Panc1 (cell line): ENCODE measurements around the gene MMP8. TPM values are rescaled to one million over a fixed set of nuclear protein-coding genes. Genes with fewer than 3 reads are reported as not detected.

Source experiments
- ATAC-seq: fragments of 200-7000 bp; cut with Tn5 transposase; 2 replicates; pipeline ENCODE4 v1.9.1; 2020; ENCODE audit warnings: mild to moderate bottlenecking, moderate library complexity
- BruUV-seq: library from RNA; stranded (reverse); fragments of 400-500 nt; replicated peaks from 2 replicates; lab custom pipeline; 2021; lab: Mats Ljungman, UMichigan
- CTCF ChIA-PET: fragments of 300-600 bp; sonication (Branson Sonifier 250); formaldehyde crosslinking; loops from one replicate; lab custom pipeline; 2022; ENCODE audit warnings: antibody characterized with exemption; lab: Charles Lee
- POLR2A ChIA-PET: fragments of 300-600 bp; sonication (Branson Sonifier 250); formaldehyde crosslinking; loops from one replicate; lab custom pipeline; 2022; ENCODE audit warnings: antibody characterized with exemption; lab: Charles Lee
- DNase-seq: peaks from one replicate; pipeline ENCODE4 v3.0.0-alpha.2; 2010; ENCODE audit warnings: low read depth, low spot score
- H3K27ac ChIP-seq: 2 replicates; pipeline ENCODE4 v1.5.1; 2011; ENCODE audit warnings: mild to moderate bottlenecking, low read length, inconsistent platforms
- H3K27me3 ChIP-seq: fragments of 200-500 bp; sonication (Bioruptor generic); 2 replicates; pipeline ENCODE4 v1.6.0; 2014; ENCODE audit warnings: low read length, inconsistent platforms; ENCODE audit not compliant: control insufficient read depth, insufficient read depth
- H3K36me3 ChIP-seq: fragments of 200-500 bp; sonication (Bioruptor generic); 2 replicates; pipeline ENCODE4 v1.5.1; 2014; ENCODE audit warnings: inconsistent platforms, mild to moderate bottlenecking, low read length, moderate library complexity; ENCODE audit not compliant: control insufficient read depth, insufficient read depth
- H3K4me1 ChIP-seq: 2 replicates; pipeline ENCODE4 v1.5.1; 2011; ENCODE audit warnings: inconsistent platforms, mild to moderate bottlenecking, low read length, moderate library complexity; ENCODE audit not compliant: control insufficient read depth, insufficient read depth
- H3K4me3 ChIP-seq, 2 experiments: 2 replicates each; pipeline ENCODE4 v1.5.1; 2011 to 2012; ENCODE audit warnings: low read depth in 2 of 2, low read length in 2 of 2, mild to moderate bottlenecking in 2 of 2, inconsistent platforms in 1 of 2, moderate library complexity in 1 of 2
- H3K9me3 ChIP-seq: fragments of 200-500 bp; sonication (Bioruptor generic); 2 replicates; pipeline ENCODE4 v1.5.1; 2014; ENCODE audit warnings: low read depth, mild to moderate bottlenecking, inconsistent platforms, low read length, moderate library complexity; ENCODE audit not compliant: control insufficient read depth, insufficient read depth
- CTCF ChIP-seq: fragments of 450-650 bp; IDR thresholded peaks from 2 replicates; pipeline ENCODE4 v1.5.1; 2017; ENCODE audit warnings: mild to moderate bottlenecking
- POLR2AphosphoS5 ChIP-seq: IDR thresholded peaks from 2 replicates; pipeline ENCODE4 v1.6.1; 2012; ENCODE audit warnings: mild to moderate bottlenecking, low read depth, low read length, moderate library complexity
- REST ChIP-seq, 2 experiments: IDR thresholded peaks; 2 replicates each; pipeline ENCODE4 v1.6.1; 2011 to 2012; ENCODE audit warnings: low read depth in 2 of 2, control low read depth in 1 of 2, low read length in 1 of 2, mild to moderate bottlenecking in 1 of 2, moderate library complexity in 1 of 2; ENCODE audit not compliant: insufficient read depth in 1 of 2
- SIN3A ChIP-seq: IDR thresholded peaks from 2 replicates; pipeline ENCODE4 v1.6.1; 2012; ENCODE audit warnings: low read depth, mild to moderate bottlenecking, low read length, moderate library complexity, borderline replicate concordance; ENCODE audit not compliant: insufficient read depth
- TCF7L2 ChIP-seq: IDR thresholded peaks from 2 replicates; pipeline ENCODE4 v1.6.1; 2011; ENCODE audit warnings: mild to moderate bottlenecking, low read depth, low read length, inconsistent platforms
- in situ Hi-C: cut with HindIII; loops from 2 replicates; pipeline ENCODE4 v1.10.0; 2016; ENCODE audit warnings: low sequenced_read_pairs, low pct_unique_long_range_greater_than_20kb
- intact Hi-C: fragments of 100-400 bp; cut with micrococcal nuclease; formaldehyde crosslinking; loops from one replicate; pipeline ENCODE4 v1.10.0; 2022; ENCODE audit not compliant: unreplicated experiment
- total RNA-seq: library from RNA; stranded (reverse); gene quantifications from one replicate; pipeline ENCODE4 v1.2.1, GENCODE V29; 2021; ENCODE audit not compliant: unreplicated experiment

The MMP8 gene
- total RNA-seq, 1 experiment from 2014 or later: not detected

GRCh38 chr11:102695201-102695600, 29.6 kb downstream of the MMP8 start:
- ChIA-PET POLR2A (no interaction called here), CTCF (no interaction called here)
- intact Hi-C loops (no loop called here), in situ Hi-C loops (no loop called here)
- peaks cover 4% of the 10 kb centered on the region; the same call in 1 of the 2 replicates for H3K27me3 ChIP-seq
- H3K4me3 ChIP-seq: no peak overlapping the region
- no TSS peak for BruUV-seq
- TF ChIP-seq POLR2AphosphoS5 (no peak), CTCF (no peak), SIN3A (no peak), TCF7L2 (no peak), REST (IDR thresholded peaks at IDR 0.05; ENCODE audit: insufficient read depth in 1 of 2, low read depth in 2 of 2, low read length in 1 of 2) (no peak)
- no peak overlapping the region for H3K27ac ChIP-seq
- no peaks in the 10 kb centered on the region for H3K9me3 ChIP-seq
- no peaks in the 10 kb centered on the region for H3K4me1 ChIP-seq
- no peak for ATAC-seq
- H3K36me3 ChIP-seq: no peaks in the 10 kb centered on the region
- DNase-seq: no peak

- no peak overlapping the region for H3K4me3 ChIP-seq
- no TSS peak for BruUV-seq
- H3K36me3 ChIP-seq: no peaks in the 10 kb centered on the region
- DNase-seq (no peak), ATAC-seq (no peak)
- TF ChIP-seq SIN3A (no peak), CTCF (no peak), TCF7L2 (no peak), POLR2AphosphoS5 (no peak), REST (IDR thresholded peaks at IDR 0.05; ENCODE audit: insufficient read depth in 1 of 2, low read depth in 2 of 2, low read length in 1 of 2) (no peak)
- intact Hi-C loops: no loop called here
- H3K27ac ChIP-seq: no peak overlapping the region
- no peaks in the 10 kb centered on the region for H3K4me1 ChIP-seq
- no peaks in the 10 kb centered on the region; the same call in 1 of the 2 replicates for H3K27me3 ChIP-seq
- in situ Hi-C loops: no loop called here
- CTCF ChIA-PET: no interaction called here
- POLR2A ChIA-PET: no interaction called here
- no peaks in the 10 kb centered on the region for H3K9me3 ChIP-seq
Observed at GRCh38 chr11:102685754-102686153, 39.0 kb downstream of the MMP8 start.
